Stimulated activated CD4-positive, alpha-beta T cell treated with anti-CD3 and anti-CD28 coated beads, Interleukin-1b, Interleukin-23, amount 100 ng/mL, for 4 hours (primary cell): ENCODE data around the gene RAB3GAP1.
"Not testable (repeated sequence)": the region's sequence is repeated elsewhere in the genome, so short reads cannot be mapped to it uniquely, and the experiment has no call there.

Experiments used
- DNase-seq, 2 donors: peaks; one replicate each; pipeline ENCODE4 v3.0.0-alpha.2; 2020; ENCODE audit warnings: low read depth in 2 of 2

RAB3GAP1 gene

DNA sequence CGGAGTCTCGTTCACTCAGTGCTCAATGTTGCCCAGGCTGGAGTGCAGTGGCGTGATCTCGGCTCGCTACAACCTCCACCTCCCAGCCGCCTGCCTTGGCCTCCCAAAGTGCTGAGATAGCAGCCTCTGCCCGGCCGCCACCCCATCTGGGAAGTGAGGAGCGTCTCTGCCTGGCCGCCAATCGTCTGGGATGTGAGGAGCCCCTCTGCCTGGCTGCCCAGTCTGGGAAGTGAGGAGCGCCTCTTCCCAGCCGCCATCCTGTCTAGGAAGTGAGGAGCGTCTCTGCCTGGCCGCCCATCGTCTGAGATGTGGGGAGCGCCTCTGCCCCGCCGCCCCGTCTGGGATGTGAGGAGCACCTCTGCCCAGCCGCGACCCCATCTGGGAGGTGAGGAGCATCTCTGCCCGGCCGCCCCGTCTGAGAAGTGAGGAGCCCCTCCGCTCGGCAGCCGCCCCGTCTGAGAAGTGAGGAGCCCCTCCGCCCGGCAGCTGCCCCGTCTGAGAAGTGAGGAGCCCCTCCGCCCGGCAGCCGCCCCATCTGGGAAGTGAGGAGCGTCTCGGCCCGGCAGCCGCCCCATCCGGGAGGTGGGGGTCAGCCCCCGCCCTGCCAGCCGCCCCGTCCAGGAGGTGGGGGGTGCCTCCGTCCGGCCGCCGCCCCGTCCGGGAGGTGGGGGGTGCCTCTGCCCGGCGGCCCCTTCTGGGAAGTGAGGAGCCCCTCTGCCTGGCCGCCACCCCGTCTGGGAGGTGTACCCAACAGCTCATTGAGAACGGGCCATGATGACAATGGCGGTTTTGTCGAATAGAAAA, 53.6 kb downstream of the RAB3GAP1 start:
- DNase-seq, result not testable (repeated sequence)

DNA sequence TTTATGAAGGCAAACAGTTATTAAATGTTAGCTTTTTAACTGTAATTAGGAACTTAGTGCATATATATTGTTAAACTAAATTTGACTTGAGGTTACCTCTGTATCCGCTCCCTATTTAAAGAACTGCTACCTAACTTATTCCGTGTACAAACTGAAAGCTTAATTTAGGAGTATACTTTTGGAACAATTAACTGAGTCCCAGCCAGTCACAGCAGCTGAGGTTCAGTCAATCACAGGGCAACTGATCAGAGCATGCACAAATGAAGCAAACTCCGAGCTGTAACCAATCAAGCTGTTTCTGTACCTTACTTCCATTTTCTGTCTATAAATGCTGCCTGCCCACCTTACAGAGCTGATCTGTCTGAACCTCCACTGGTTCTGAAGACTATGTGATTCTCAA, 61.2 kb downstream of the RAB3GAP1 start:
- no peak for DNase-seq

DNA sequence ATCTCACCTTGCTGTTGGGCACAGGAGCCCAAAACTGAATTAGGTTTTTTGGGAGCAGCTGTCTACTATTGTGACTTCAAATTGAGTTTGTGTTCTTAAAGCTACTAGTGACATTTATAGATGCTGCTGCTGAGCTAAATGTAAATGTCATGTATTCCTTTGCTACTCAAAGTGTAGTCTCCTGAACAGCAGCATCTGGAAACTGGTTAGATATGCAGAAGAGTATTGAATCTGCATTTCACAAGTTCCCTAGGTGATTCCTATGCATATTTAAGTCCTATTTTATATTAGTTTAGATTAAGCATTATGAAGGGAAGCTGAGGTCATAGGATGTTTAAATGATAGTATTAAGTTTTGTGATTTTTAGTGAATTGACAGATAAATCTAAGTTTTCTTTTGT, 67.5 kb downstream of the RAB3GAP1 start:
- no peak for DNase-seq

DNA sequence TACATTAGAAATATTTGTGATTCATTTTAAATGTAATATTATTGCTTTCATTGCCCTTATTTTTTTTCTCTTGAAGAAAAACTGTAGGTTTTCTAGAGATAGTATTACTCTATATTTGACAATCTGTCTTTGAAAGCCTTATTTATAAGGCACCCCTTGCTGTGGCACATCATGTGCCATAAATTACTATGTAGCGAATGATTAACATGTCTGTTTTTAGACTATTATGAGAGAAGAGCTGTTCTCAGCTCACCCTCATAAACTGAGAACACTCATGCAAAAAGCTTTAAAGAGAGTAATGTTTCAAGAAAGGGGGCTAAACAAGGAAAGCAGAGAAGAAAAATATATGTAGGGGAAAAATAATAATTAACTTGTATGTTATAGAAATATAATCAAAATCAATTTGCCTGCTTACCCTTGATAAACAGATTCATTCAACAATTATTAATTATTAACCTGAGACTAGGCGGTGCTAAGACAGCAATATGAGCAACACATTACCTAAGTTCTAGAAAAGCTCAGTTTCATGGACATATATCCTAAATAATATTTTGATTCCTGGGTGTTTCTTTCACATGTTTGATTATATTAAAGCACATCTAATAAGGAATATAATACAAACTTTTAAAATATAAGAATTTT, 69.0 kb downstream of the RAB3GAP1 start:
- no peak for DNase-seq

DNA sequence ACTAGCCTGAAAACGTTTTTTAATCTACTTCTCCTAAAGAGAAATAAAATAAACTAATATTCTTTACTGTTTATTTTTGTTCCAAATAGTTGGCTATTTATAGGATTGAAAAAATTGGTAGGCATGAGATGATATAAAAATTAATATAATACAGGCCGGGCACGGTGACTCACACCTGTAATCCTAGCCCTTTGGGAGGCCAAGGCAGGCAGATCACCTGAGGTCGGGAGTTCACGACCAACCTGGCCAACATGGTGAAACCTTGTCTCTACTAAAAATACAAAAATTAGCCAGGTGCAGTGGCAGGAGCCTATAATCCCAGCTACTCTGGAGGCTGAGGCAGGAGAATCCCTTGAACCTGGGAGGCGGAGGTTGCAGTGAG, 69.6 kb downstream of the RAB3GAP1 start:
- not testable (repeated sequence) for DNase-seq

DNA sequence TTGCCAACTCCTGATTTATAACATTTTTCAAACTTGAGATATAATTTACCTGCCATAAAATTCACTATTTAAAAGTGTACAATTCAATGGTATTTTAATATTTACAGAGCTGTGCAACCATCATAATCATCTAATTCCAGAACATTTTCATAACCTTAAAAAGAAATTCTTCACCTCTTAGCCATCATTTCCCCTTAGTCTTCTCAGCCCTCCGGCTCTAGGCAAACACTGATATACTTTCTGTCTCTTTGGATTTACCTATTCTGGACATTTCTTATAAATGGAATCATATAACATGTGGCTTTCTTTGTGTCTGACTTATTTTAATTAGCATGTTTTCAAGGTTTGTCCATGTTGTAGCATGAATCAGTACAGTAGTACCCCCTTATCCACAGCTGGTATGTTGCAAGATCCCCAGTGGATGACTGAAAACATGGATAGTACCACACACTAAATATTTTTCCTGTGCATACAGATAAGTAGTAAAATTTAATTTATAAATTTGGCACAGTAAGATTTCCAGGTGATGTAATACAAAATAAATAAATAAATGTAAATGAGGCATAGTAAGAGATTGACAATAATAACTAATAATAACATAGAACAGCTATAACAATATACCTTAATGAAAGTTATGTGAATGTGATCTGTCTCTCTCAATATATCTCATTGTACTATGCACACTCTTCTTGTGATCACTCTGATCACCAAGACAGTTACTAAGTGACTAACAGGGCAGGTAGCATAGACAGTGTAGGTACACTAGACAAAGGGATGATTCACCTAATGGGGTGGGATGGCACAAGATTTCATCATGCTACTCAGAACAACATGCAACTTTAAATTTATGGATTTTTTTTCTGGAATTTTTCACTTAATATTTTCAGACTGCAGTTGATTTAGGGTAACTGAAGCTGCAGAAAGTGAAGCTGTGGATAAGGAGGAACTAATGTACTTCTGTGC, 73.1 kb downstream of the RAB3GAP1 start:
- no peak for DNase-seq

DNA sequence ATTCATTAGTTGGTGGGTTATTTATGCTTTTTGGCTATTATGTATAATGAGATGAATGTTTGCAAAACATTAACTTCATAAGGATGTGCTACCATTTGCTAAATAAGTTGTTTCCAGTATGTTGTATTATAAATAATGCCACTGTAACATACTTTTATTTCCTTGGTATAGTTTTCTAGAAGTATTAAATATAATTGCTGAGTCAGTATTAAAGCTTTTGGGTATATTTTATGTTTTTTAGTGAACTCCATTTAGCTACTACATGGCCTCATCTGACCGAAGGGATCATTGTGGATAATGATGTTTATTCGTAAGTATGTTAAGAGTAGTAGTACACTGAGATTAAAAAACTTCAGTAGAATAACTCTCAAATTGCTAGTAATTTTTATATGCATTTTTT, 73.8 kb downstream of the RAB3GAP1 start:
- no peak for DNase-seq

DNA sequence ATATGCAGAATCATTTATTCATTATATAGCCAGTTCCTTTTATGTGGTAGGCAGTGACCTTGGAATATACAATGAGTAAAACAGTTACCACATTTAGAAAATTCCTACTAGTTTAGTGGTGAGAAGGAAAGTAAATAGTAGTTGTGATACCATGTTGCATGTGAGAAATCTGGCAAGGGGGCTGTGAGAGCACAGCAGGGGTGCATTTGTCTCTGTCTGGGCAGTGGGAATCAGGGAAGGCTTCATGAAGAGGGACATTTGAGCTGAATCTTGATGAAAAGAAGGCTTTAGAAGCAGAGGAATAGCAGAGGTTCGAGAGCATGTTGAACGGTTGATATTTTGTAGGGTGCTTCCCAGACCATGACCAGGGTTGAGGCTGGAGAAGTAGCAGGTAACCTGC, 78.7 kb downstream of the RAB3GAP1 start:
- no peak for DNase-seq

DNA sequence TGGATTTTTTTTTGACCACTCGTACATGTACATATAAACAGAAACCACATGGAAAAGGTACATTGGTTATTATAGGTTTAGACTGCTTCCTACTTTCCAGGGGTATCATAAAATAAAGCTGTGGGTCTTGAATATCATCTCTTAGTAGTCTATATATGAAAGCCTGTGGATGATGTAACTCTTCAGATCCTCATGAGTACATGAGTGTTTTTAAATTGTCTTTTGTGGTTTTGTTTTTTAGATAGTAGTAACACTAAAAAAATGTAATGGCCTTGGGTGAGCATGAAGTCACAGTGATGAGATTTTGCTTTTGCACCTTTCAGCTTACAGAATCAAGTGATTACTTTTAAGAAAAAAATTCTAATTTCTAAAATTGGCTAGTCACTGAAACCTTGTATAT, 80.2 kb downstream of the RAB3GAP1 start:
- DNase-seq, result no peak

DNA sequence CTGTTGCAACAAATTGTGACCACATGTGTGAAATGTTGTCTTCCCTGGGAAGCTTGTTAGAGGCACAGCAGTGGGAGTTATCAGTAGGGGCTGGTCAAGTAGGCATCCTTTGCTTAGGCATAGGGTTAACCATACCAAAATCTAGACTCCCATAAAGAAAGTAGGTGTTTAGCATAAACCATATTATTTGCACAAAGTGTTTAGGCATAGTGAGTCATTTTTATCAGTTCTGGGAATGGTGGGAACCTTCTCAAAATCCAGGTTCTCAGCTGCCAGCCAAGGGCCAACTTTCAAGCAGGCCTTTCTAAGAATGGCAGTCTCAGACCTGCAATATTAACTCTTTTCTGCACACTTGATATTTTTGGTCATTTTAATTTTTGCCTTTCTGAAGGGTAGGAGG, 88.5 kb downstream of the RAB3GAP1 start:
- no peak for DNase-seq

DNA sequence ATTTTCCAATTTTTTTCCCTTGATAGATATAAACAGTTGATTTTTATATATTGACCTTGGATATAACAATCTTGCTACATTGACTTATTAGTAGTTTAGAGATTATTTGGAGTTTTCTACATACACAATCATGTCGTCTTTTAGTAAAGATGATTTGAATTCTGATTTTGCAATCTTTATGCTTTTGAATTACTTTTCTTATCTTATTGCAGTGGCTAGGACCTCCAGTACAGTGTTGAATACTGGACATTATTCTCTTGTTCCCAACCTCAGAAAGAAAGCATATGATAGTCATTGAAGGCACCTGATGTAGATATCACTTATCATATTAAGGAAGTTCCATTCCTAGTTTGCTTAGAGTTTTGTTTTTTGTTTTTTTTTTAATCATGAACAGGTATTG, 90.2 kb downstream of the RAB3GAP1 start:
- DNase-seq, result no peak

DNA sequence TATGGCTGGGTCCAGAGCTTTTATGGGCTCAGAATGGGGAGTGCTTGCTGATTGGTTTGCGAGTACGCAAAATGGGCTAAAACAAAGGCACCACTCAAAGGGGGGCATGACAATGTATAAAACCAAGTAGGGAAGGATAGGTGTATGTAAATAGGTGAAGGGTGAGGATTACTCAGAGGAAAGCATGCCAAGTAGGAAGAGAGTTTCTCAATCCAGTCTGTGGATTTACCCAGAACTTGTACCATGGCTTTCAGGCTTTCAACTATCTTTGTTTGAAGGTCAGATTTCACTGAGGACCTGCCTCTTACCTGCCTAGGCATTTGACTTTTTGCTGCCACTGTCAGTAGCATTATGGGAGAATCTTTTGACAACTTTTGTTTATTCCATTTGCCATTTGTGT, 92.3 kb downstream of the RAB3GAP1 start:
- DNase-seq, result no peak

DNA sequence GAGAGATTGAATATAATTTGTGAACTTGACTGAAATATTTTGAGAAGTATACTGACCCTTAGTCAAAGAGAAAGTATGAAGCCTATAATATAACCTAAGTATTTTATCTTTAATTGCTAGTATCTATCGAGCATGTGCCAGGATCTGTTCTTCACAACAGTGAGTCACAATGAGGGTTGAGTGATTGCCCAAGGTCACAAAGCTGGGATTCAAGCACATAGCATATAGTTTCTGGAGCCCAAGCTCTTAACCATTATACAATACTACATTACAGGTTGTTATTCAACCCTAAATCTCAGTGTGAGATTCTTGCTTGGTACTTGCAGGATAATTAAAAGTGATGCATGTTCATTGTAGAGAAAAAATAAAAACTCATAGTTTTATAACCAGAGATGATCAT, 97.2 kb downstream of the RAB3GAP1 start:
- no peak for DNase-seq

DNA sequence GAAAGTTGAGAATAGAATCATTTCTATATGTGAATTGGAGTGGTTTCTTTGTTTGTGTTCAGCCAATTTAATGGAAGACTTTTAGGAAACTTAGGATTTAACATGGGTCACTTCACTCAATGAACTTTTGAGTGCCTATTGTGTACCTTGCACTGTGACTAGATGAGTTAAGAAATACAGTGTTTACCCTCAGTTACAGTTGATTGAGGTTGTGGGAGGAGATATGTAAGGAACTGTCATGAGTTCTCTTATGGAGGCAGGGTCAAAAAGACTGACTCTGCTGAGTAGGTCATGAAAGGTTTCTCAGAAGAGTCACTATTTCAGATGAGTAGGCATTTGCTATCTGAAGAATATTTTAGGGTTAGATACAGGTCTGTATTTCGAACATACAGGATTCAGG, 98.6 kb downstream of the RAB3GAP1 start:
- DNase-seq, result no peak

DNA sequence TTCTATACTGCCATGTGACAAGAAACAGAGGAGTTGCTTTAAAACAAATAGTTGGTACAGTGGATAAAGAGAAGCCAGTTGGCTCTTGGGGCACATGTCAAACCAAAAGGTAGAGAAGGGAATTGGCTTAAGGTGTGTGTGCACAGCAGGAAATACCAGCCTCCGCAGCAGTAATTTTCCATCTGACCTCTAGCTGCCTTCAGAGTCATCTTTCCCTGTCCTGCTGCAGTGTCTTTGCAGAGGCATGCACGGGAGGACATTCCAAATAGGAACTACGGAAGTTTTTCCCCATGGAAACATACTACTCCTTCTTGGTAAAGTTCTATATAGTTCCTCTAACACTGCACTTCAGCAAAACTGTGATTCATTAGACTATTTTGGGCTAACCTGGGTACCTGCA, 99.5 kb downstream of the RAB3GAP1 start:
- no peak for DNase-seq

DNA sequence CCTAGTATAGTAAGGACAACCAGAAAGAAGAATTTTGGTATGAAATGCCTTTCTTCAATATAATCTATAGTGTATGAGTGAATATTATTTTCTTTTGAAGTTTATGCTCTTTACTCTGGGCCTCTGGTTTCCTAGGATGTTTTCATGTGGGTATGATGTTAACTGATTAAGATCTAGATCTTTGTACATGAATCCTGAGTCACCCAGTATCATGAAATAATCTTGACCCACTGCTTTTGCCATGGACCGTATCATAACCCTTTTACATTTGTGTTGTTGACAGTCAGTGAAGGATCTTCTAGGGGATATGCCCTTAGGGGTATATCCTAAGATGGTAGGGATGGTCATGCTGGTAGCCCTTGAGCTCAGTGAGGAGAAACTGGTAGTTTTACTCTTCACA, 100.3 kb downstream of the RAB3GAP1 start:
- no peak for DNase-seq

DNA sequence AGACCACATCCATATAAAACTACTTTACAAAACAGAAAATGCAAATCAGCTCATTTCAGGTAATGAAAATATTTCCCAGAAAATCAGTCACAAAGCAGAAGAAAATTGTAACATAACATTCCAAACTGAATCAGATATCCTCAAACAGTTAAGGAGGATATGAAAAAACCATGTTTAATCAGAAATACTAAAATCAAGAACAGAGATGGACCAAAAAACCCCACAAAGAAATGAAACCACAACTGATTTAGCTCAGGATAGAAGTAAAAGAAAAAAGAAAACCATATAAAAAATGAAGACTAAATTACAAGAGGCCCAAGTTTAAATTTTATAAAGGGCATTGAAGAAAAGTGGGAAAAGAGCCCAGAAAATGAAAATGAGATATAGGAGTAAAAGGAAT, 102.9 kb downstream of the RAB3GAP1 start:
- DNase-seq, result no peak

DNA sequence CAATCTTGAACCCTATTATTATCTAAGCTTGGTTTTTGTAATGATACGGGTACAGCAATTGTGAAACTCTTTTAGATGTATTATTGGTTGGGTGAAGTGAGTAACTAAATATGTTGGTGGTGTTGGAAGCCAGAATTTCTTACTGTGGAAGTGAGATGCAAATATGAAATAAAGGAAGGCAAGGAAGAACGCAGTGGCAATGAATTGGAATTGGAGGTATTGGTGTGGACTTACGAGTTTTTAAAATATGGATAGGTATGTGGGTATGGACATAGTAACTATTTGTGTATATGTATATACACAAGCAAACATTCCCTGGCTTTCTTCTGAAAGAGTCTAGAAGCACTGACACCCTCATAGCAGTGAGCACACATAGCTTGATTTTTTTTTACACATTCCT, 105.8 kb downstream of the RAB3GAP1 start:
- DNase-seq, result no peak

DNA sequence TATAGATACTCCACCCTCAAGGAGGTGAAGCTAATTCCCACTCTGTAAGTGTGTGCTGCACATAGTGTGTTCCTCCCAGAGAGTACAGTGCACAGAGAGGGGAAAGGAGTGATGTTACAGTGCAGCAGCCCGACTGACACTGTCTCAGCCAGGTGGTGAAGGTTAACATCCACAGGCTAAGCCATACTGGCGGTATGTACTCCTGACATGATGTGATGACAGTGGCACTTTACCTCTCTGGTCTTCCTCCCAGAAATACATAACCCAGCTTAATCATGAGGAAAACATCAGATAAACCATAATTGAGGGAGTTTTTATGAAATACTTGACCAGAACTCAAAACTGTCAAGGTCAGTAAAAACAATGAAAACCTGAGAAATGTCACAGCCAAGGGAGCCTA, 107.1 kb downstream of the RAB3GAP1 start:
- DNase-seq, result no peak

DNA sequence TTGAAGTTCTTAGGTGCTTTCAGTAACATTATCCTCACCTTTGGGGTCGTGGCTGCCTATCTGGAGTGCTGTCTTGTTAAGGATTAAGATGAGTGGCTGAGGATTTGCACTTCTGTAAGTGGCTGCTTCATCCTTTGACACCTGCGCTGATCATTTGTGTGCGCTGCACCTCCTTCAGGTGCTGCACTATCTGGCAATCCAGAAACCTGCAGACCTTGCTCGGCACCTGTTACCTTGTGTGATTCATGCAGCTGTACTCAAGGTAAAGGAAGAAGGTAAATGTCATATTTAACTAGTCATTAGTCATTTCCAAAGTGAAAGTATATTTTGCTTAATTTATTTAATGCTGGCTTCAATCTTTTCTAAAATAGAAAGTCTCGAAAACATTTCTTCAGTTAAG, 110.3 kb downstream of the RAB3GAP1 start:
- no peak for DNase-seq

DNA sequence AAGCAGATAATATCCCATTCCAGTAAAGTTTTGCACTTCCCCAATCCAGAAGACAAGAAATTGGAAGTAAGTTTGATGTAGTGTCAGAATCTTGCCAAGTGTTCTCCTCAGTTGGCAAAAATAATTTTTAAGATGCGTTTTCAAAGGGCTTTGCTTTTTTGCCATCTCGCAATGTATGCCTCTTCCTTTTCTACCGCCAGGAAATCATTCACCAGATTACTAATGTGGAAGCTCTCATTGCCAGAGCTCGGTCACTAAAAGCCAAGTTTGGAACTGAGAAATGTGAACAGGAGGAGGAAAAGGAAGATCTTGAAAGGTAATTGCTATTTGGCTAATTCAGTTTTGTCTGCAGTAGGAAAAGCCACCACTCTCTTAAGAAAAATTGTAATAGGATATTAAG, 110.7 kb downstream of the RAB3GAP1 start:
- no peak for DNase-seq

DNA sequence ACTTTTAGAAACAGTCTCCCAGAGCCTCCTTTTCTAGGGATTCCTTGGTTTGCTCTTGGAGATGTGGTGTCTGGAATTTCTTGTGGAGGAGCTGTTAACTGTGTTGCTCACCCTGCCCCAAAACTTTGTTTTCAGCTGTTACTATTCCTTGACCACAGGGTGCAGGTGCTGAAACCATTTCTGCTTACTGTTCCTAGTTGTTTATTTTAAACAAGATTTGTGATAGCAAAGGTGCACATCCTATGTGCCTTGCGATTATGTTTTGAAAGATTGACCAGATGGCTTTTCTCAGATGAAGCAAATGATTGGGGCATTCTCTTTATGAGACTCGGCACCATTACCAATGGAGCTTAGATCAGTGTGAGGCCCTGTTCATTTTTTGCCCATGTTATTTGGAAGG, 111.2 kb downstream of the RAB3GAP1 start:
- DNase-seq, result no peak

DNA sequence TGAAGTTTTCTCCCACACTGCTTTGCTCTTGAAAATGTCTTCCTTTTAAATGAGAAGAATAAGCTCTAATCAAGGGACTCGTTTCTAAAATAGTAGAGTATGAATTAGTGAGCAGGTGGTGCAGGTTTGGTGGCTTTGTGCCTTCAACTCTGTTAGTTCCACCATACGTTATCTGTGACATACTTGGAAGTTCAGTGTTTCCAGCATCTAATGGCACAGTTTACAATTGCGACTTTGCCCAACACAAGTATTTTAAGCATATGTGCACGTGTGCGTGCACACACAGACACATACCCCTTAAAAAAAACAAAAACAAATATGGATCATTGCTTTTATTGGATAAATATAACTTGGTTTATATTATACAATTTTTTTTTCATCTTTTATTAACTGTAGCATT, 111.8 kb downstream of the RAB3GAP1 start:
- DNase-seq, result no peak
